GM23338 (cell line): ENCODE results near the gene BCL10.

Source experiments
- CREB1 ChIP-seq: fragments of 250-450 bp; sonication (Bioruptor Pico); IDR thresholded peaks from 2 replicates; pipeline ENCODE4 v1.5.0; 2020; ENCODE audit warnings: low read depth, mild to moderate bottlenecking, moderate library complexity
- EZH2 ChIP-seq: fragments of 200-600 bp; sonication (generic); IDR thresholded peaks from one replicate; pipeline ENCODE4 v1.8.0; 2017; ENCODE audit warnings: antibody characterized with exemption, mild to moderate bottlenecking, low read depth; ENCODE audit not compliant: unreplicated experiment
- EZH2phosphoT487 ChIP-seq: fragments of 200-600 bp; sonication (generic); IDR thresholded peaks from one replicate; pipeline ENCODE4 v1.8.1; 2018; ENCODE audit warnings: antibody characterized with exemption; ENCODE audit not compliant: unreplicated experiment
- JUNB ChIP-seq: IDR thresholded peaks from one replicate; pipeline ENCODE4 v1.6.1; 2016; ENCODE audit warnings: antibody characterized with exemption; ENCODE audit not compliant: unreplicated experiment
- POLR2AphosphoS5 ChIP-seq: IDR thresholded peaks from 2 replicates; pipeline ENCODE4 v1.6.1; 2016; ENCODE audit warnings: antibody characterized with exemption, low read depth
- REST ChIP-seq: IDR thresholded peaks from one replicate; pipeline ENCODE4 v1.6.1; 2018; ENCODE audit warnings: antibody characterized with exemption; ENCODE audit not compliant: unreplicated experiment
- ZNF462 ChIP-seq: fragments of 250-450 bp; sonication (Bioruptor Pico); IDR thresholded peaks from 2 replicates; pipeline ENCODE4 v1.5.0; 2020; ENCODE audit warnings: mild to moderate bottlenecking, moderate library complexity
- TF ChIP-seq, protein P1 (sequence below), 2 experiments: fragments of 200-600 bp in 1 of 2; sonication (generic) in 1 of 2; conservative IDR thresholded peaks; 2 replicates each; pipeline versions ENCODE4 v1.5.1 to v1.6.1; 2016 to 2017; ENCODE audit warnings: antibody characterized with exemption in 2 of 2, low read depth in 2 of 2, mild to moderate bottlenecking in 2 of 2, moderate library complexity in 1 of 2

DNA sequence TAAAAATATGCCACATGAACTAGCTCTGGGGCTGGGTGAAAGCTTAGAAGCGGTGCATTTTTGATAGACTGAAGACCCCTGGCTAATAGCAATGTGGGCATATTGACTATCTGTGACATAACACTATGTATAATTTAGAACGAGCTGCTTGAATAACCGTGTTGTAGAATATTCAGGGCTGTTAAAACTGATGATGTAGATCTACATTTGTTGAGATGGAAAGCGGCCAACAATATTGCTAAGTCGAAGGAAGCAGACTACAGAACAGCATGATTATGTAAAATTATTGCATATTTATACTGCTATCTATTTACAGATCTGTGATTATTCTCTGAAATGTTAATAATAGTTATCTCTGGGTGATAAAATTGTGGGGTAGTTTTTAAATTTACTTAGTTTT lies 41.1 kb upstream of the BCL10 start:
- TF ChIP-seq, protein P1, sequence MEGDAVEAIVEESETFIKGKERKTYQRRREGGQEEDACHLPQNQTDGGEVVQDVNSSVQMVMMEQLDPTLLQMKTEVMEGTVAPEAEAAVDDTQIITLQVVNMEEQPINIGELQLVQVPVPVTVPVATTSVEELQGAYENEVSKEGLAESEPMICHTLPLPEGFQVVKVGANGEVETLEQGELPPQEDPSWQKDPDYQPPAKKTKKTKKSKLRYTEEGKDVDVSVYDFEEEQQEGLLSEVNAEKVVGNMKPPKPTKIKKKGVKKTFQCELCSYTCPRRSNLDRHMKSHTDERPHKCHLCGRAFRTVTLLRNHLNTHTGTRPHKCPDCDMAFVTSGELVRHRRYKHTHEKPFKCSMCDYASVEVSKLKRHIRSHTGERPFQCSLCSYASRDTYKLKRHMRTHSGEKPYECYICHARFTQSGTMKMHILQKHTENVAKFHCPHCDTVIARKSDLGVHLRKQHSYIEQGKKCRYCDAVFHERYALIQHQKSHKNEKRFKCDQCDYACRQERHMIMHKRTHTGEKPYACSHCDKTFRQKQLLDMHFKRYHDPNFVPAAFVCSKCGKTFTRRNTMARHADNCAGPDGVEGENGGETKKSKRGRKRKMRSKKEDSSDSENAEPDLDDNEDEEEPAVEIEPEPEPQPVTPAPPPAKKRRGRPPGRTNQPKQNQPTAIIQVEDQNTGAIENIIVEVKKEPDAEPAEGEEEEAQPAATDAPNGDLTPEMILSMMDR (conservative IDR thresholded peaks at IDR 0.05; ENCODE audit: low read depth in 2 of 2), result no peak
- TF ChIP-seq CREB1 (CRISPR knock-in tag) (no peak), POLR2AphosphoS5 (no peak), EZH2 (no peak), REST (no peak), EZH2phosphoT487 (no peak), ZNF462 (no peak), JUNB (no peak)
